HepG2 (cell line): ENCODE data around the gene ATG9A. TPM values are rescaled to one million over a fixed set of nuclear protein-coding genes. Genes with fewer than 3 reads are reported as not detected.

Experiments
- E2F5 ChIP-seq: sonication (generic); formaldehyde crosslinking; conservative IDR thresholded peaks from 2 replicates; pipeline ENCODE4 v1.4.0; 2020; ENCODE audit warnings: missing genetic modification reagents
- EED ChIP-seq: sonication (generic); formaldehyde crosslinking; IDR thresholded peaks from 2 replicates; pipeline ENCODE4 v1.5.0; 2020; ENCODE audit warnings: mild to moderate bottlenecking, missing genetic modification reagents
- ERF ChIP-seq: IDR thresholded peaks from 2 replicates; pipeline ENCODE4 v1.6.1; 2018; ENCODE audit warnings: missing biosample characterization, missing genetic modification reagents
- FUBP1 ChIP-seq: sonication (generic); formaldehyde crosslinking; IDR thresholded peaks from 2 replicates; pipeline ENCODE4 v1.5.1; 2020; ENCODE audit warnings: missing genetic modification reagents, mild to moderate bottlenecking, borderline replicate concordance
- GTF2F1 ChIP-seq: fragments of 150-350 bp; IDR thresholded peaks from 2 replicates; pipeline ENCODE4 v1.6.1; 2014; ENCODE audit warnings: low read length
- JUND ChIP-seq: sonication (generic); formaldehyde crosslinking; IDR thresholded peaks from 2 replicates; pipeline ENCODE4 v1.8.0; 2022; ENCODE audit warnings: mild to moderate bottlenecking, missing genetic modification reagents
- MAFG ChIP-seq: sonication (generic); formaldehyde crosslinking; IDR thresholded peaks from 2 replicates; pipeline ENCODE4 v1.5.1; 2020; ENCODE audit warnings: mild to moderate bottlenecking, missing genetic modification reagents
- MAX ChIP-seq: IDR thresholded peaks from 2 replicates; pipeline ENCODE4 v1.6.1; 2012; ENCODE audit warnings: inconsistent platforms
- MZF1 ChIP-seq: sonication (generic); formaldehyde crosslinking; IDR thresholded peaks from 2 replicates; pipeline ENCODE4 v1.8.1; 2023; ENCODE audit warnings: mild to moderate bottlenecking, missing genetic modification reagents, borderline replicate concordance
- PAX8 ChIP-seq: sonication (generic); formaldehyde crosslinking; IDR thresholded peaks from 2 replicates; pipeline ENCODE4 v1.8.0; 2022; ENCODE audit warnings: mild to moderate bottlenecking, missing genetic modification reagents, borderline replicate concordance
- PBX3 ChIP-seq: sonication (generic); formaldehyde crosslinking; IDR thresholded peaks from 2 replicates; pipeline ENCODE4 v1.8.1; 2023; ENCODE audit warnings: missing genetic modification reagents, inconsistent platforms, borderline replicate concordance
- RFX5 ChIP-seq: IDR thresholded peaks from 2 replicates; pipeline ENCODE4 v1.6.1; 2011; ENCODE audit warnings: low read depth, low read length, improper control_type of control experiment
- THAP8 ChIP-seq: sonication (generic); formaldehyde crosslinking; IDR thresholded peaks from 2 replicates; pipeline ENCODE4 v1.5.1; 2020; ENCODE audit warnings: missing genetic modification reagents, mild to moderate bottlenecking, borderline replicate concordance
- TRIM24 ChIP-seq: sonication (generic); formaldehyde crosslinking; IDR thresholded peaks from 2 replicates; pipeline ENCODE4 v1.8.0; 2022; ENCODE audit warnings: mild to moderate bottlenecking, missing genetic modification reagents
- ZFP36 ChIP-seq: fragments of 150-350 bp; IDR thresholded peaks from 2 replicates; pipeline ENCODE4 v1.6.1; 2018; ENCODE audit warnings: borderline replicate concordance, low read length, low read depth; ENCODE audit not compliant: partially characterized antibody
- ZNF296 ChIP-seq: sonication (generic); formaldehyde crosslinking; conservative IDR thresholded peaks from 2 replicates; pipeline ENCODE4 v1.5.0; 2020; ENCODE audit warnings: mild to moderate bottlenecking, missing genetic modification reagents
- ZNF414 ChIP-seq: sonication (generic); formaldehyde crosslinking; IDR thresholded peaks from 2 replicates; pipeline ENCODE4 v1.5.0; 2020; ENCODE audit warnings: missing genetic modification reagents
- ZNF496 ChIP-seq: sonication (generic); formaldehyde crosslinking; IDR thresholded peaks from 2 replicates; pipeline ENCODE4 v1.8.1; 2023; ENCODE audit warnings: mild to moderate bottlenecking, moderate library complexity, missing genetic modification reagents; ENCODE audit not compliant: insufficient replicate concordance
- ZNF546 ChIP-seq: sonication (generic); formaldehyde crosslinking; conservative IDR thresholded peaks from 2 replicates; pipeline ENCODE4 v1.8.1; 2023; ENCODE audit warnings: mild to moderate bottlenecking, missing genetic modification reagents
- ZNF569 ChIP-seq: sonication (generic); formaldehyde crosslinking; IDR thresholded peaks from 2 replicates; pipeline ENCODE4 v1.5.0; 2020; ENCODE audit warnings: mild to moderate bottlenecking, missing genetic modification reagents, moderate library complexity, borderline replicate concordance
- ZNF841 ChIP-seq: sonication (generic); formaldehyde crosslinking; IDR thresholded peaks from 2 replicates; pipeline ENCODE4 v1.8.1; 2023; ENCODE audit warnings: missing genetic modification reagents, borderline replicate concordance
- ZSCAN21 ChIP-seq: sonication (generic); formaldehyde crosslinking; IDR thresholded peaks from 2 replicates; pipeline ENCODE4 v1.8.0; 2022; ENCODE audit warnings: mild to moderate bottlenecking, missing genetic modification reagents, moderate library complexity, borderline replicate concordance
- polyA plus RNA-seq, 8 experiments: library from polyadenylated mRNA; depleted of rRNA in 3 of 8; stranded (reverse) in 7 of 8; unstranded in 1 of 8; fragments of >200 nt; fragmentation: Illumina TruSeq in 4 of 8; extraction: Trizol in 4 of 8; gene quantifications; 2 replicates each; pipeline versions ENCODE4 v1.2.1 to v1.2.3, GENCODE V29; 2011 to 2016; ENCODE audit warnings: low read depth in 4 of 8, missing spikeins in 1 of 8, mixed read lengths in 1 of 8; ENCODE audit not compliant: insufficient read depth in 1 of 8
- total RNA-seq, 5 experiments: library from RNA; depleted of rRNA; stranded (reverse); fragments of >200 nt; fragmentation: Illumina TruSeq; extraction: Trizol; gene quantifications; 2 replicates each; pipeline ENCODE4 v1.2.3, GENCODE V29; 2016; ENCODE audit warnings: low read depth in 1 of 5

The ATG9A gene
- total and polyA plus RNA-seq, 2 of the 13 experiments (the other 11 are each of a cell fraction or from before 2014, with no cell fraction given): 35.0 to 131 TPM

GRCh38 chr2:219229305-219230058, at the start of gene ATG9A, which contains the start of gene ANKZF1 (continued):
- TF ChIP-seq ZSCAN21 (CRISPR knock-in tag) (no peak), GTF2F1 (no peak), PAX8 (CRISPR knock-in tag) (no peak), TRIM24 (CRISPR knock-in tag) (no peak), ZNF496 (CRISPR knock-in tag) (no peak), ZNF296 (CRISPR knock-in tag) (no peak), THAP8 (CRISPR knock-in tag) (peak; percentile 3; the same call in 1 of the 2 replicates), ZNF841 (CRISPR knock-in tag) (no peak), EED (no peak; the same call in 1 of the 2 replicates), PBX3 (CRISPR knock-in tag) (peak; percentile 96; the same call in 1 of the 2 replicates), E2F5 (no peak; the same call in 1 of the 2 replicates), ZNF569 (CRISPR knock-in tag) (0 out of 2 replicates have a peak, but pooled peaks have one; percentile 72), JUND (CRISPR knock-in tag) (no peak), FUBP1 (no peak), MZF1 (CRISPR knock-in tag) (peak; percentile 16; the same call in 1 of the 2 replicates), MAFG (CRISPR knock-in tag) (no peak), ERF (CRISPR knock-in tag) (peak; percentile 83), MAX (no peak; the same call in 1 of the 2 replicates), ZNF546 (CRISPR knock-in tag) (peak; percentile 86), ZNF414 (CRISPR knock-in tag) (no peak; the same call in 1 of the 2 replicates), ZFP36 (no peak), RFX5 (peak; percentile 87)
